ENCODE measurements around the gene DIAPH2. TPM values are rescaled to one million over a fixed set of nuclear protein-coding genes. Genes with fewer than 3 reads are reported as not detected.

DIAPH2 gene
- total RNA-seq, 1 experiment from 2014 or later: 10.4 TPM

GRCh38 chrX:97529536-97530200 lies 845.0 kb downstream of the DIAPH2 start:
- no peaks in the 10 kb centered on the region for H3K4me1 ChIP-seq (ENCODE audit: insufficient read depth, low read length, poor library complexity, severe bottlenecking)
- intact Hi-C loops (cut with micrococcal nuclease; ENCODE audit: unreplicated experiment): no loop called here
- no peak overlapping the region for H3K4me3 ChIP-seq (ENCODE audit: low read depth, low read length, poor library complexity, severe bottlenecking)
- H3K27ac ChIP-seq (ENCODE audit: low read depth, low read length, poor library complexity, severe bottlenecking): no peak overlapping the region
- CTCF ChIA-PET: interaction anchor here (0.6 kb wide), 1 partner anchor 53 kb away, joined by 3 read pairs; no protein-coding TSS in a partner anchor
- BruUV-seq (replicated peaks): no TSS peak
- POLR2A ChIA-PET (ENCODE audit: low non-redundant PET): no interaction called here
- peaks cover 6% of the 10 kb centered on the region for H3K9me3 ChIP-seq (ENCODE audit: low read depth, low read length, poor library complexity, severe bottlenecking)
- H3K36me3 ChIP-seq (ENCODE audit: insufficient read depth, low read length, poor library complexity, severe bottlenecking): no peaks in the 10 kb centered on the region
- no peak for TF ChIP-seq EZH2 (IDR thresholded peaks at IDR 0.05; ENCODE audit: borderline replicate concordance, low read depth, low read length, poor library complexity, severe bottlenecking)
- no peak for TF ChIP-seq CTCF (conservative IDR thresholded peaks at IDR 0.05; ENCODE audit: low read depth, low read length)
- no peaks in the 10 kb centered on the region for H3K27me3 ChIP-seq (replicated peaks; ENCODE audit: insufficient read depth, low read depth, low read length, poor library complexity)
- DNase-seq (ENCODE audit: low spot score): peak; percentile 72

- Histone ChIP-seq H3K27ac (ENCODE audit: low read depth, low read length, poor library complexity, severe bottlenecking) (no peak overlapping the region), H3K4me1 (ENCODE audit: insufficient read depth, low read length, poor library complexity, severe bottlenecking) (no peaks in the 10 kb centered on the region), H3K9me3 (ENCODE audit: low read depth, low read length, poor library complexity, severe bottlenecking) (peaks cover 6% of the 10 kb centered on the region), H3K27me3 (replicated peaks; ENCODE audit: insufficient read depth, low read depth, low read length, poor library complexity) (no peaks in the 10 kb centered on the region), H3K36me3 (ENCODE audit: insufficient read depth, low read length, poor library complexity, severe bottlenecking) (no peaks in the 10 kb centered on the region), H3K4me3 (ENCODE audit: low read depth, low read length, poor library complexity, severe bottlenecking) (no peak overlapping the region)
- intact Hi-C loops (cut with micrococcal nuclease; ENCODE audit: unreplicated experiment): no loop called here
- no TSS peak for BruUV-seq (replicated peaks)
- ChIA-PET POLR2A (ENCODE audit: low non-redundant PET) (no interaction called here), CTCF (no interaction called here)
- no peak for DNase-seq (ENCODE audit: low spot score)
- TF ChIP-seq EZH2 (IDR thresholded peaks at IDR 0.05; ENCODE audit: borderline replicate concordance, low read depth, low read length, poor library complexity, severe bottlenecking) (no peak), CTCF (conservative IDR thresholded peaks at IDR 0.05; ENCODE audit: low read depth, low read length) (no peak)
These were observed 847.2 kb downstream of the DIAPH2 start for GRCh38 chrX:97531825-97532224.

GRCh38 chrX:97538745-97539144 lies 854.1 kb downstream of the DIAPH2 start:
- H3K36me3 ChIP-seq (ENCODE audit: insufficient read depth, low read length, poor library complexity, severe bottlenecking): no peaks in the 10 kb centered on the region
- H3K9me3 ChIP-seq (ENCODE audit: low read depth, low read length, poor library complexity, severe bottlenecking): no peaks in the 10 kb centered on the region
- no peaks in the 10 kb centered on the region for H3K4me1 ChIP-seq (ENCODE audit: insufficient read depth, low read length, poor library complexity, severe bottlenecking)
- H3K4me3 ChIP-seq (ENCODE audit: low read depth, low read length, poor library complexity, severe bottlenecking): no peak overlapping the region
- intact Hi-C loops (cut with micrococcal nuclease; ENCODE audit: unreplicated experiment): no loop called here
- no peaks in the 10 kb centered on the region for H3K27me3 ChIP-seq (replicated peaks; ENCODE audit: insufficient read depth, low read depth, low read length, poor library complexity)
- no TSS peak for BruUV-seq (replicated peaks)
- no peak overlapping the region for H3K27ac ChIP-seq (ENCODE audit: low read depth, low read length, poor library complexity, severe bottlenecking)
- no peak for DNase-seq (ENCODE audit: low spot score)
- CTCF ChIA-PET: no interaction called here
- no peak for TF ChIP-seq EZH2 (IDR thresholded peaks at IDR 0.05; ENCODE audit: borderline replicate concordance, low read depth, low read length, poor library complexity, severe bottlenecking)
- TF ChIP-seq CTCF (conservative IDR thresholded peaks at IDR 0.05; ENCODE audit: low read depth, low read length): no peak
- POLR2A ChIA-PET (ENCODE audit: low non-redundant PET): no interaction called here
